ENCODE results near the gene BRINP2.

- no peak for TF ChIP-seq CTCF (IDR thresholded peaks at IDR 0.05)
- TF ChIP-seq MAX (IDR thresholded peaks at IDR 0.05) = no peak
- TF ChIP-seq HMGXB4 (CRISPR knock-in tag; IDR thresholded peaks at IDR 0.05; ENCODE audit: borderline replicate concordance) = no peak
- no peak for TF ChIP-seq PBX3 (IDR thresholded peaks at IDR 0.05)
- TF ChIP-seq ESRRA (IDR thresholded peaks at IDR 0.05; ENCODE audit: borderline replicate concordance, low read length) = no peak
These were observed 32.9 kb upstream of the BRINP2 start for GRCh38 chr1:177137814-177138213.

All from A549 (cell line).